ENCODE data around the gene PPP3CA. TPM values are rescaled to one million over a fixed set of nuclear protein-coding genes. Genes with fewer than 3 reads are reported as not detected.

PPP3CA gene
- total and polyA plus RNA-seq, 2 experiments from 2014 or later = 27.0 to 45.2 TPM

DNA sequence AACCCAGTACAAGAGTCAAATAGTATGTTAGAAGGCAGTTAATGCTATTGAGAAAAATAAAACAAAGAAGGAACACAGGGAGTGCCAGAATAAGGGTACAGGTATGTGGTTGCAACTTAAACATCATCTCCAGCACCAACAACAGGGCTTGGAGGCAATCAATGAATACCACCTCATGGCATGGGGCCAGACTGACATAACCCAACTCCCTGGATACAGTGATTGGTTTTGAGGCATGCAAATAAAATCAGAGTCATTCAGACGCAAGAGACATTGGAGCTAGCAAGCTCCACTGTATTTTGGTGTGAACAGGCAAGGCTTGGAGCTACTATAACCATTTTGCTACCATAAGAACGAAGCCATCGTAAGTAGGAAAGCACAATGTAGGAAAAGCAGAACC lies 56.7 kb downstream of the PPP3CA start:
- DNase-seq (ENCODE audit: low spot score) = no peak
- no peak overlapping the region for H3K27ac ChIP-seq (ENCODE audit: low read depth)
- H4K20me1 ChIP-seq (replicated peaks; ENCODE audit: insufficient read depth) = no peaks in the 10 kb centered on the region
- TF ChIP-seq, protein P1, sequence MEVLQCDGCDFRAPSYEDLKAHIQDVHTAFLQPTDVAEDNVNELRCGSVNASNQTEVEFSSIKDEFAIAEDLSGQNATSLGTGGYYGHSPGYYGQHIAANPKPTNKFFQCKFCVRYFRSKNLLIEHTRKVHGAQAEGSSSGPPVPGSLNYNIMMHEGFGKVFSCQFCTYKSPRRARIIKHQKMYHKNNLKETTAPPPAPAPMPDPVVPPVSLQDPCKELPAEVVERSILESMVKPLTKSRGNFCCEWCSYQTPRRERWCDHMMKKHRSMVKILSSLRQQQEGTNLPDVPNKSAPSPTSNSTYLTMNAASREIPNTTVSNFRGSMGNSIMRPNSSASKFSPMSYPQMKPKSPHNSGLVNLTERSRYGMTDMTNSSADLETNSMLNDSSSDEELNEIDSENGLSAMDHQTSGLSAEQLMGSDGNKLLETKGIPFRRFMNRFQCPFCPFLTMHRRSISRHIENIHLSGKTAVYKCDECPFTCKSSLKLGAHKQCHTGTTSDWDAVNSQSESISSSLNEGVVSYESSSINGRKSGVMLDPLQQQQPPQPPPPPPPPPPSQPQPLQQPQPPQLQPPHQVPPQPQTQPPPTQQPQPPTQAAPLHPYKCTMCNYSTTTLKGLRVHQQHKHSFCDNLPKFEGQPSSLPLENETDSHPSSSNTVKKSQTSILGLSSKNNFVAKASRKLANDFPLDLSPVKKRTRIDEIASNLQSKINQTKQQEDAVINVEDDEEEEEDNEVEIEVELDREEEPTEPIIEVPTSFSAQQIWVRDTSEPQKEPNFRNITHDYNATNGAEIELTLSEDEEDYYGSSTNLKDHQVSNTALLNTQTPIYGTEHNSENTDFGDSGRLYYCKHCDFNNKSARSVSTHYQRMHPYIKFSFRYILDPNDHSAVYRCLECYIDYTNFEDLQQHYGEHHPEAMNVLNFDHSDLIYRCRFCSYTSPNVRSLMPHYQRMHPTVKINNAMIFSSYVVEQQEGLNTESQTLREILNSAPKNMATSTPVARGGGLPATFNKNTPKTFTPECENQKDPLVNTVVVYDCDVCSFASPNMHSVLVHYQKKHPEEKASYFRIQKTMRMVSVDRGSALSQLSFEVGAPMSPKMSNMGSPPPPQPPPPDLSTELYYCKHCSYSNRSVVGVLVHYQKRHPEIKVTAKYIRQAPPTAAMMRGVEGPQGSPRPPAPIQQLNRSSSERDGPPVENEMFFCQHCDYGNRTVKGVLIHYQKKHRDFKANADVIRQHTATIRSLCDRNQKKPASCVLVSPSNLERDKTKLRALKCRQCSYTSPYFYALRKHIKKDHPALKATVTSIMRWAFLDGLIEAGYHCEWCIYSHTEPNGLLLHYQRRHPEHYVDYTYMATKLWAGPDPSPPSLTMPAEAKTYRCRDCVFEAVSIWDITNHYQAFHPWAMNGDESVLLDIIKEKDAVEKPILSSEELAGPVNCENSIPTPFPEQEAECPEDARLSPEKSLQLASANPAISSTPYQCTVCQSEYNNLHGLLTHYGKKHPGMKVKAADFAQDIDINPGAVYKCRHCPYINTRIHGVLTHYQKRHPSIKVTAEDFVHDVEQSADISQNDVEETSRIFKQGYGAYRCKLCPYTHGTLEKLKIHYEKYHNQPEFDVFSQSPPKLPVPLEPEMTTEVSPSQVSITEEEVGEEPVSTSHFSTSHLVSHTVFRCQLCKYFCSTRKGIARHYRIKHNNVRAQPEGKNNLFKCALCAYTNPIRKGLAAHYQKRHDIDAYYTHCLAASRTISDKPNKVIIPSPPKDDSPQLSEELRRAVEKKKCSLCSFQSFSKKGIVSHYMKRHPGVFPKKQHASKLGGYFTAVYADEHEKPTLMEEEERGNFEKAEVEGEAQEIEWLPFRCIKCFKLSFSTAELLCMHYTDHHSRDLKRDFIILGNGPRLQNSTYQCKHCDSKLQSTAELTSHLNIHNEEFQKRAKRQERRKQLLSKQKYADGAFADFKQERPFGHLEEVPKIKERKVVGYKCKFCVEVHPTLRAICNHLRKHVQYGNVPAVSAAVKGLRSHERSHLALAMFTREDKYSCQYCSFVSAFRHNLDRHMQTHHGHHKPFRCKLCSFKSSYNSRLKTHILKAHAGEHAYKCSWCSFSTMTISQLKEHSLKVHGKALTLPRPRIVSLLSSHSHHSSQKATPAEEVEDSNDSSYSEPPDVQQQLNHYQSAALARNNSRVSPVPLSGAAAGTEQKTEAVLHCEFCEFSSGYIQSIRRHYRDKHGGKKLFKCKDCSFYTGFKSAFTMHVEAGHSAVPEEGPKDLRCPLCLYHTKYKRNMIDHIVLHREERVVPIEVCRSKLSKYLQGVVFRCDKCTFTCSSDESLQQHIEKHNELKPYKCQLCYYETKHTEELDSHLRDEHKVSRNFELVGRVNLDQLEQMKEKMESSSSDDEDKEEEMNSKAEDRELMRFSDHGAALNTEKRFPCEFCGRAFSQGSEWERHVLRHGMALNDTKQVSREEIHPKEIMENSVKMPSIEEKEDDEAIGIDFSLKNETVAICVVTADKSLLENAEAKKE (CRISPR knock-in tag; IDR thresholded peaks at IDR 0.05) = no peak
- TF ChIP-seq JUNB (IDR thresholded peaks at IDR 0.05; ENCODE audit: unreplicated experiment) = no peak
- no peak for TF ChIP-seq EZH2 (IDR thresholded peaks at IDR 0.05; ENCODE audit: low read depth, unreplicated experiment)
- no peak for TF ChIP-seq ZNF114 (CRISPR knock-in tag; IDR thresholded peaks at IDR 0.05)
- TF ChIP-seq, protein P2, sequence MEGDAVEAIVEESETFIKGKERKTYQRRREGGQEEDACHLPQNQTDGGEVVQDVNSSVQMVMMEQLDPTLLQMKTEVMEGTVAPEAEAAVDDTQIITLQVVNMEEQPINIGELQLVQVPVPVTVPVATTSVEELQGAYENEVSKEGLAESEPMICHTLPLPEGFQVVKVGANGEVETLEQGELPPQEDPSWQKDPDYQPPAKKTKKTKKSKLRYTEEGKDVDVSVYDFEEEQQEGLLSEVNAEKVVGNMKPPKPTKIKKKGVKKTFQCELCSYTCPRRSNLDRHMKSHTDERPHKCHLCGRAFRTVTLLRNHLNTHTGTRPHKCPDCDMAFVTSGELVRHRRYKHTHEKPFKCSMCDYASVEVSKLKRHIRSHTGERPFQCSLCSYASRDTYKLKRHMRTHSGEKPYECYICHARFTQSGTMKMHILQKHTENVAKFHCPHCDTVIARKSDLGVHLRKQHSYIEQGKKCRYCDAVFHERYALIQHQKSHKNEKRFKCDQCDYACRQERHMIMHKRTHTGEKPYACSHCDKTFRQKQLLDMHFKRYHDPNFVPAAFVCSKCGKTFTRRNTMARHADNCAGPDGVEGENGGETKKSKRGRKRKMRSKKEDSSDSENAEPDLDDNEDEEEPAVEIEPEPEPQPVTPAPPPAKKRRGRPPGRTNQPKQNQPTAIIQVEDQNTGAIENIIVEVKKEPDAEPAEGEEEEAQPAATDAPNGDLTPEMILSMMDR (conservative IDR thresholded peaks at IDR 0.05; ENCODE audit: low read depth in 2 of 2) = no peak
- TF ChIP-seq CREB1 (CRISPR knock-in tag; IDR thresholded peaks at IDR 0.05; ENCODE audit: low read depth) = no peak
- TF ChIP-seq POLR2AphosphoS5 (IDR thresholded peaks at IDR 0.05; ENCODE audit: low read depth) = no peak
- no peak for TF ChIP-seq STAT1 (IDR thresholded peaks at IDR 0.05; ENCODE audit: unreplicated experiment)
- TF ChIP-seq NANOG (IDR thresholded peaks at IDR 0.05; ENCODE audit: borderline replicate concordance) = no peak
- TF ChIP-seq, protein P3, sequence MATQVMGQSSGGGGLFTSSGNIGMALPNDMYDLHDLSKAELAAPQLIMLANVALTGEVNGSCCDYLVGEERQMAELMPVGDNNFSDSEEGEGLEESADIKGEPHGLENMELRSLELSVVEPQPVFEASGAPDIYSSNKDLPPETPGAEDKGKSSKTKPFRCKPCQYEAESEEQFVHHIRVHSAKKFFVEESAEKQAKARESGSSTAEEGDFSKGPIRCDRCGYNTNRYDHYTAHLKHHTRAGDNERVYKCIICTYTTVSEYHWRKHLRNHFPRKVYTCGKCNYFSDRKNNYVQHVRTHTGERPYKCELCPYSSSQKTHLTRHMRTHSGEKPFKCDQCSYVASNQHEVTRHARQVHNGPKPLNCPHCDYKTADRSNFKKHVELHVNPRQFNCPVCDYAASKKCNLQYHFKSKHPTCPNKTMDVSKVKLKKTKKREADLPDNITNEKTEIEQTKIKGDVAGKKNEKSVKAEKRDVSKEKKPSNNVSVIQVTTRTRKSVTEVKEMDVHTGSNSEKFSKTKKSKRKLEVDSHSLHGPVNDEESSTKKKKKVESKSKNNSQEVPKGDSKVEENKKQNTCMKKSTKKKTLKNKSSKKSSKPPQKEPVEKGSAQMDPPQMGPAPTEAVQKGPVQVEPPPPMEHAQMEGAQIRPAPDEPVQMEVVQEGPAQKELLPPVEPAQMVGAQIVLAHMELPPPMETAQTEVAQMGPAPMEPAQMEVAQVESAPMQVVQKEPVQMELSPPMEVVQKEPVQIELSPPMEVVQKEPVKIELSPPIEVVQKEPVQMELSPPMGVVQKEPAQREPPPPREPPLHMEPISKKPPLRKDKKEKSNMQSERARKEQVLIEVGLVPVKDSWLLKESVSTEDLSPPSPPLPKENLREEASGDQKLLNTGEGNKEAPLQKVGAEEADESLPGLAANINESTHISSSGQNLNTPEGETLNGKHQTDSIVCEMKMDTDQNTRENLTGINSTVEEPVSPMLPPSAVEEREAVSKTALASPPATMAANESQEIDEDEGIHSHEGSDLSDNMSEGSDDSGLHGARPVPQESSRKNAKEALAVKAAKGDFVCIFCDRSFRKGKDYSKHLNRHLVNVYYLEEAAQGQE (IDR thresholded peaks at IDR 0.05; ENCODE audit: unreplicated experiment) = no peak
- no peak for TF ChIP-seq EZH2phosphoT487 (IDR thresholded peaks at IDR 0.05; ENCODE audit: unreplicated experiment)
- TF ChIP-seq, protein P4, sequence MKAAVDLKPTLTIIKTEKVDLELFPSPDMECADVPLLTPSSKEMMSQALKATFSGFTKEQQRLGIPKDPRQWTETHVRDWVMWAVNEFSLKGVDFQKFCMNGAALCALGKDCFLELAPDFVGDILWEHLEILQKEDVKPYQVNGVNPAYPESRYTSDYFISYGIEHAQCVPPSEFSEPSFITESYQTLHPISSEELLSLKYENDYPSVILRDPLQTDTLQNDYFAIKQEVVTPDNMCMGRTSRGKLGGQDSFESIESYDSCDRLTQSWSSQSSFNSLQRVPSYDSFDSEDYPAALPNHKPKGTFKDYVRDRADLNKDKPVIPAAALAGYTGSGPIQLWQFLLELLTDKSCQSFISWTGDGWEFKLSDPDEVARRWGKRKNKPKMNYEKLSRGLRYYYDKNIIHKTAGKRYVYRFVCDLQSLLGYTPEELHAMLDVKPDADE (IDR thresholded peaks at IDR 0.05) = no peak
- TF ChIP-seq ZNF331 (CRISPR knock-in tag; IDR thresholded peaks at IDR 0.05; ENCODE audit: low read depth) = no peak
- Mint-ChIP-seq H3K27me3 (ENCODE audit: insufficient read depth, low read depth, poor library complexity) (peaks cover 4% of the 10 kb centered on the region), H3K27ac (peak overlapping the region; percentile 1; the same call in 1 of the 2 replicates), H3K4me3 (no peak overlapping the region), H3K9me3 (no peaks in the 10 kb centered on the region), H3K4me1 (peaks cover 55% of the 10 kb centered on the region), H3K36me3 (ENCODE audit: low read depth) (no peaks in the 10 kb centered on the region; the same call in 2 of the 3 replicates)
- H3K79me2 ChIP-seq (replicated peaks; ENCODE audit: insufficient read depth) = peaks cover 10% of the 10 kb centered on the region
- H3F3A ChIP-seq (replicated peaks; ENCODE audit: low read depth) = no peaks in the 10 kb centered on the region
- no peaks in the 10 kb centered on the region for H3K27me3 ChIP-seq (ENCODE audit: insufficient read depth)
- no peak overlapping the region for H3K4me3 ChIP-seq
- H3K36me3 ChIP-seq (ENCODE audit: insufficient read depth) = no peaks in the 10 kb centered on the region
- H3K4me1 ChIP-seq (ENCODE audit: insufficient read depth) = peaks cover 47% of the 10 kb centered on the region
- no peak overlapping the region for H3K4me2 ChIP-seq
- H3K9me2 ChIP-seq (ENCODE audit: insufficient read depth) = peaks cover 4% of the 10 kb centered on the region; the same call in 1 of the 2 replicates
- ATAC-seq = no peak
- no peak overlapping the region for H2AFZ ChIP-seq
